Kidney epithelial cell (primary cell): ENCODE data around the gene CBLIF. TPM values are rescaled to one million over a fixed set of nuclear protein-coding genes. Genes with fewer than 3 reads are reported as not detected.

ENCODE experiments used
- DNase-seq: peaks from one replicate; pipeline ENCODE4 v3.0.0-alpha.2; 2010; ENCODE audit warnings: low read depth
- H3K27me3 ChIP-seq: 2 replicates; pipeline ENCODE4 v1.6.0; 2011; ENCODE audit warnings: low read length; ENCODE audit not compliant: control insufficient read depth, insufficient read depth
- H3K36me3 ChIP-seq: 2 replicates; pipeline ENCODE4 v1.5.1; 2011; ENCODE audit warnings: low read length; ENCODE audit not compliant: control insufficient read depth, insufficient read depth
- H3K4me3 ChIP-seq: 2 replicates; pipeline ENCODE4 v1.5.1; 2011; ENCODE audit warnings: low read depth, mild to moderate bottlenecking, control low read depth, low read length
- total RNA-seq: library from RNA; depleted of rRNA; stranded (reverse); fragments of >200 nt; gene quantifications from 2 replicates; pipeline ENCODE4 v1.2.3, GENCODE V29; 2015
- TF ChIP-seq, protein P1 (sequence below): IDR thresholded peaks from 2 replicates; pipeline ENCODE4 v1.5.1; 2011; ENCODE audit warnings: mild to moderate bottlenecking, moderate library complexity, low read length, control low read depth, inconsistent platforms; ENCODE audit not compliant: insufficient read depth, poor library complexity, severe bottlenecking

CBLIF gene
- total RNA-seq, 1 donor from 2014 or later = not detected

DNA sequence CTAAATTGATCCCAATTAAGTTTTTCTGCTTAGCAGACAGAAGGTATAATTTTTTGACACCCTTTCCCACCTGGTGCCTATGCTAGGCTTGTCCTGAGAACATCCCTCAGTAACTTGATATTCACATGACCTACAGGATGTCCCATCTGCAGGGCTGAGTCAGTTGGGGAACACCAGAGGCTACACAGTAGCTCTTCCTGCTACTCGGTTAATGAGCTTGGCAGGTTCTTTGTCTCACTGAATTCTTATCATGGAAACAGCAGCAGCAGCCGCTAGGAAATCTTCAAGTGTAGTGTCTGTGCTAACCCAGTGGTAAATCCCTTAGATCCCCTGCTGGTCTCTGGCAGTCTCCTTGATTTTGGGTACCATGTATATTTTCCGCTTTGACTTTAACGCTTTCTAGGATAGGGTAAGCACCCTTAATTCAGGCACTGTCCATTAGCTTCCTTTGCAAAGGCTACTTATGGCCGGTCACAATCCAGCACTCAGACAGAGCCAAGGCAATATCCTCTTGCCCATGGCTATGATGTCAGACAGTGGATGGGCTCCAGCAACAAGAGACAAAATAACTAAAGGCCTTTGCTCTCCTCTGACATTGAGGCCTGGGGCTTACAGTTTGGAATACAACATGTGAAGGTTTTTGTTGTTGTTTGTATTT, 43.2 kb downstream of the CBLIF start:
- no peak overlapping the region for H3K4me3 ChIP-seq
- no peaks in the 10 kb centered on the region for H3K27me3 ChIP-seq
- TF ChIP-seq, protein P1, sequence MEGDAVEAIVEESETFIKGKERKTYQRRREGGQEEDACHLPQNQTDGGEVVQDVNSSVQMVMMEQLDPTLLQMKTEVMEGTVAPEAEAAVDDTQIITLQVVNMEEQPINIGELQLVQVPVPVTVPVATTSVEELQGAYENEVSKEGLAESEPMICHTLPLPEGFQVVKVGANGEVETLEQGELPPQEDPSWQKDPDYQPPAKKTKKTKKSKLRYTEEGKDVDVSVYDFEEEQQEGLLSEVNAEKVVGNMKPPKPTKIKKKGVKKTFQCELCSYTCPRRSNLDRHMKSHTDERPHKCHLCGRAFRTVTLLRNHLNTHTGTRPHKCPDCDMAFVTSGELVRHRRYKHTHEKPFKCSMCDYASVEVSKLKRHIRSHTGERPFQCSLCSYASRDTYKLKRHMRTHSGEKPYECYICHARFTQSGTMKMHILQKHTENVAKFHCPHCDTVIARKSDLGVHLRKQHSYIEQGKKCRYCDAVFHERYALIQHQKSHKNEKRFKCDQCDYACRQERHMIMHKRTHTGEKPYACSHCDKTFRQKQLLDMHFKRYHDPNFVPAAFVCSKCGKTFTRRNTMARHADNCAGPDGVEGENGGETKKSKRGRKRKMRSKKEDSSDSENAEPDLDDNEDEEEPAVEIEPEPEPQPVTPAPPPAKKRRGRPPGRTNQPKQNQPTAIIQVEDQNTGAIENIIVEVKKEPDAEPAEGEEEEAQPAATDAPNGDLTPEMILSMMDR = no peak
- peak; percentile 14 for DNase-seq
- H3K36me3 ChIP-seq = peaks cover 5% of the 10 kb centered on the region

DNA sequence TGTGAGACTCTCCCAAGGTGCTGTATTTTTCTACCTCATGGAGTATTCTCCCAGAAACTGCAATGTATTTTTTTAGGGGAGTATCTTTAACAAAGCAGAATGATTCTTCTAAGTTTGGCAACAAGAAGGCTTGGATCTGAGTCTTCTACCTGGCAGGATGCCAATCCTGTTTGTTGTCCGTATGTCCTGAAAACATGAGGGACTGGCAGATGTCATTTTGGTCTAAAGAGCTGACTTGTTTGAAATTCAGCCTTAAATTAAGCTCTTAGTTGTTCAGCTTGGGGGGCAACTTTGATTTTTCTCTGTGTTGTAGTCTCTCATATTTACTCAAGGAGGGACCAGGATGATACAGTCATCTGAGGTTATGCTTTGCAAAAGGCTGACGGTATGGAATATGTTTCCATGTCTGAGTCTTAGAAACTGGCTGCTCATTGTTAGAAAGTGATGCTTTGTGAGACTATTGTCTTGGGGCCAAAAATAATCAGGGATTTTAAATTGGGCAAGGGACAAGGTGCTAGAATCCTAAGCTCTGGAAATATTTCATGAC, 44.1 kb downstream of the CBLIF start:
- peaks cover 2% of the 10 kb centered on the region for H3K36me3 ChIP-seq

DNA sequence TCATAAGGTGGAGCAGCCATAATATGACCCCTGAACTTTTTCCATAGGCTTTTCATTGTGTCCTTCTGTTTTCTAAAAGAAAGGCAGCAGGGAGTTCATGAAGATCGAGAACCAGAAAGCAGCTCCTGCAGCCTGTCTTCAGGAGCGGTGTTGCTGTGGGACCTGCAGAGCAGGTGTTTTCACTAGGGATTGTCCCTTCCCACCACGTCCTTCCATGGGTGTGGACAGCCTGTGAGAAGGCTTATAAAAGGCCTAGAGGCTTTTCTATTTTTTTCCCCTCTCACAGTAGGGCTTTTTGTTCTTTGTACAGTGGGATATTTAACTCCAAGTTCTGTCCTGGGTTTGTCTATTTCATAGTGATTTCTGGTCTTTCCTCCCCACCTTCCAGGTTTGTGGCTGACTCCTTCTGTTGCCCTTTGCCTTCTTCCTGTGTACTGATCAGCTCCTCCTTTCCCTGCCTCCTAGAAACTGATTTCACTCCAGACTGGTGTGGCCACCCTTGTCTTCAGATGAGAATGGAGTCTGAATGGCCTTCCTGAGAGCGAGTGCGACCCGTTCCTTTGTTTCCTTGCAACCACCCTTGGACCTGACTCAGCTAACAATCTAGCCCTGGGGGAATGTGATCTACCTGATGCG, 44.8 kb downstream of the CBLIF start:
- H3K4me3 ChIP-seq = no peak overlapping the region
- H3K27me3 ChIP-seq = no peaks in the 10 kb centered on the region
- no peak for DNase-seq
- TF ChIP-seq, protein P1 = no peak
- peaks cover 1% of the 10 kb centered on the region for H3K36me3 ChIP-seq

More for the DNA sequence above, 44.1 kb downstream of the CBLIF start:
- Histone ChIP-seq H3K27me3 (no peaks in the 10 kb centered on the region), H3K4me3 (no peak overlapping the region)
- no peak for DNase-seq
- TF ChIP-seq, protein P1 = no peak

DNA sequence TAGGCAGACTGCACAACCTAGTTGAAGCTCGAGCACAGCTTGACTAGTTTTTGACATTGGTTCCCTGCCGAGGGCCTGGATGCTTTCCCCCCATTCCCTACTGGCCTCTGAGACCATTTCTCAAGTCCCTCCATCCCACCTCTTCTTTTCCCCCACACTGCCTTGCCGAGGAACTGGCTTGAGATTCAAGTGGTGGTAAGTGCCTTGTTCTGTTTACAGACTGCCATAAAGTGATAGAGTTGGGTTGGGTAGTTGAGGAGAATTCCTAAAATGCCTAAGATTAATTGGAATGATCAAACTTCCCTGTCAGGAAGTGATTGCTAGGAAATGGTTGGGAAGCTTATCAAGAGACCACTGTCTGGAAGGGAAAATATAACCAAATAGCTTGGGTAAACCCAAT, 50.9 kb downstream of the CBLIF start:
- no peak for DNase-seq
- Histone ChIP-seq H3K27me3 (no peaks in the 10 kb centered on the region), H3K36me3 (peaks cover 6% of the 10 kb centered on the region), H3K4me3 (no peak overlapping the region)
- TF ChIP-seq, protein P1 = no peak

GRCh38 chr11:59792507-59792906, 52.8 kb downstream of the CBLIF start:
- H3K4me3 ChIP-seq = no peak overlapping the region

More at GRCh38 chr11:59792507-59792906, 52.8 kb downstream of the CBLIF start:
- no peaks in the 10 kb centered on the region for H3K27me3 ChIP-seq
- peaks cover 6% of the 10 kb centered on the region for H3K36me3 ChIP-seq
- TF ChIP-seq, protein P1 = no peak
- no peak for DNase-seq
